GM12801 (cell line): Measurements from ENCODE around the gene SDSL.

ENCODE experiments used
- TF ChIP-seq, protein P1 (sequence below): IDR thresholded peaks from one replicate; pipeline ENCODE4 v1.5.1; 2011; ENCODE audit warnings: control low read depth; ENCODE audit not compliant: insufficient read length; ENCODE audit errors: extremely low read depth

The SDSL gene

DNA sequence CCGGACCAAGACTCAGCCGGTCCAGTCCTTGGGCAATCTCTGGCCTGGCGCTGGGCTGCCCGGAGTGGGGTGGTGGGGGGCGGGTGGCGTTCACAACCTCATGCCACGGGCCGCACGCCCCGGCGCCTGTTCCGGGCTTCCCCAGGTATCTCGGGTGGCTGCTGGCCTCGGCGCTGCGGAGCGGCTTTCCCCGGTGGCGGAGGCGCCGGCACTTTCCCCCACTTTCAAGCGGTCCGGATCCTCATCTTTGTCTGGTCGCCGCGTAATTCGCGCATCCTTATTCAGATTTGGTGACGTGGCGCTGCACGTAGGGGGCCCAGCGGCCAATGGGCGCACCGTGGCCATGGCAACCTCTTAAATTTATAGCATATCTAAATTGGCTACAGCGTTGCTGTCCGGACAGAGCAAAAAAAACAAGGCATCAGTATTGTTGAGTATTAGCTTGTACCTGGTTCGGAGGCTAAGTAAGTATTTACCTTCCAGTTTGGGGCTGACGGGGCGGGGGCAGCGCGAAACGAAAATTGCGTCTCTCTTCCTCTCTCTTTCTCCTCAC, 49.5 kb downstream of the SDSL start, which contains the start of gene LHX5:
Gene LHX5 (minus strand): TSS at position 253 of the 553 bp plus-strand sequence. CDS start 373 bp downstream, outside the sequence.
- TF ChIP-seq, protein P1, sequence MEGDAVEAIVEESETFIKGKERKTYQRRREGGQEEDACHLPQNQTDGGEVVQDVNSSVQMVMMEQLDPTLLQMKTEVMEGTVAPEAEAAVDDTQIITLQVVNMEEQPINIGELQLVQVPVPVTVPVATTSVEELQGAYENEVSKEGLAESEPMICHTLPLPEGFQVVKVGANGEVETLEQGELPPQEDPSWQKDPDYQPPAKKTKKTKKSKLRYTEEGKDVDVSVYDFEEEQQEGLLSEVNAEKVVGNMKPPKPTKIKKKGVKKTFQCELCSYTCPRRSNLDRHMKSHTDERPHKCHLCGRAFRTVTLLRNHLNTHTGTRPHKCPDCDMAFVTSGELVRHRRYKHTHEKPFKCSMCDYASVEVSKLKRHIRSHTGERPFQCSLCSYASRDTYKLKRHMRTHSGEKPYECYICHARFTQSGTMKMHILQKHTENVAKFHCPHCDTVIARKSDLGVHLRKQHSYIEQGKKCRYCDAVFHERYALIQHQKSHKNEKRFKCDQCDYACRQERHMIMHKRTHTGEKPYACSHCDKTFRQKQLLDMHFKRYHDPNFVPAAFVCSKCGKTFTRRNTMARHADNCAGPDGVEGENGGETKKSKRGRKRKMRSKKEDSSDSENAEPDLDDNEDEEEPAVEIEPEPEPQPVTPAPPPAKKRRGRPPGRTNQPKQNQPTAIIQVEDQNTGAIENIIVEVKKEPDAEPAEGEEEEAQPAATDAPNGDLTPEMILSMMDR, result no peak

DNA sequence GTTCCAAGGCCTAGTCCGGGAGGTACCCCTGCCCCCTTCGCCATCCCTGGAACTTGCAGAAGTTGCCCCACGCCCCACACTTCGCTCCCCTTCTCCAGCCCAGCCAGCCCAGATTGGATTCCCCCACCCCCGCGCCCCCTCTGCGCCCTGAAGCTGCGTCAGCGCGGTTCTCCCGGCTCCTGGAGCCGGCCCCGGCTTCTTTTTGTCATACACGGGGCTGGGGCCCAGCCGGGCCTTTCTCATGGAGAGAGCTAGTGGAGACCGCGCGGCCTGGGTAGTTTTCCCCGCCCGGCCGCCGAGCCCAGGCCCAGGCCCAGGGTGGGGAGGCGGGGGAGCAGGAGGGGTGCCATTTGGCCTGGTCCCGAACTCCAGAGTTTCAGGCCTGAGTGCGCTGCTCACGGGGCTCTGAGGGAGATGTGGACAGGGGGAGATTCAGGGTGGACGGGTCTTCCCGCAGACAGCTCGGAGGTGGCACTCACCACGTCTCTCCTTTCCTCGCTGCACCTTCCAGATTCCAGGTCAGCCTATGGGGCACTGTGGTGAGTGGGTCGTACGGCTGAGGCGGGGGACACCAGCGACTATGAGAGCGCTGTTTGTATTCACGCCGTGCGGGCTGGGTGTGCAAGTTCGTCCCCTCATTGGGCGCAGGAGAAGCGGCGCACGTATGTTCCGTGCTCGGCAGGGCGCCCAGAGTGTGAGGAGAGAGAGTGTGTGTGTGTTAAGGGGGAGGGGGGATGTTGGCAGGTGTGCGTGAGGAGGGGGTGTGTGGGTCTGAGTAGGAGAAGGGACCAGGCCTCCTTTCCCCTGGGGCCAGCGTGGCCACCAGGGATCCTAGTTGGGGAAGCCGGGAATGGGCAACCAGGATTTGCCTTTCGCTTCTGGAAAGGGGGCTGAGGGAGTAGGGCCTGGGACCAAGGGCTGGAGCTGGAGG, 50.3 kb downstream of the SDSL start:
- TF ChIP-seq, protein P1, result no peak

DNA sequence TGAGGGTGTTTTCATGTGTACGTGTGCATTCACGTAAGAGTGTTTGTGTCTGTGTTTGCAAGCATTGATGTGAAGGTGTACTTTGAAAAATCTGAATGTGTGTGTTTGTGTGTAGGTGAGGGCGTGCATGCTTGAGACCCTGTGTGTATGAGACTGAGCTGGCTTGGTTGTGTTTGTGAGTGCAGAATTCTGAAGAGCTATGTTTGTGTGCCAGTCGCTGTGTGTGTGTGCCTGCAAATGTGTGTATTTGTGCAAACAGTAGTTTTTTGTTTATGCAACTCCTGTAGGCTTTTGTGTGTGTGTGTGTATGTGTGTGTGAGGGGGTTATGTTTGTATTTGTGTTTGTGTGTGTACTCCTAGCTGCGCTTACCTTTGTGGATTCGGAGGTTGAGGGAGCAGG, 51.2 kb downstream of the SDSL start:
- TF ChIP-seq, protein P1, result no peak

DNA sequence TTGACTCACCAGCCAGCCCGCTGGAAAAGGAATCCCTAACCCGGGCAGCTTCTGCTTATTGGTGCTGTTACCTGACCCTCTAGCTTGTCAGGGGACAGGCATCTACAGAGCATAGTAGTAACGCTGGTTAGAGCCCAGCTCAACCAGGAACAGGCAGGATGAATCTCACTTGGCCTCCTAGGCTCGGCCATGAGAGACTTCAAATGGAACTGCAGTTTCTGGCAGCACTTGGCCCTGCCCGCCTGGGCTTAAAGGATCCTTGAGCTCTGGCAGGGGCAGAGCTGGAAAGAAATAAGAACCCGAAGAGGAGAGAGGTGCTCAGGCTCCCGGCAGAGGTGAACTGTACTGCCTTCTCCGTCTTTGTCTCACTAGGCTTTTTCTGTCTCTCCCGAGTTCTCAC, 51.8 kb downstream of the SDSL start:
- TF ChIP-seq, protein P1, result no peak

DNA sequence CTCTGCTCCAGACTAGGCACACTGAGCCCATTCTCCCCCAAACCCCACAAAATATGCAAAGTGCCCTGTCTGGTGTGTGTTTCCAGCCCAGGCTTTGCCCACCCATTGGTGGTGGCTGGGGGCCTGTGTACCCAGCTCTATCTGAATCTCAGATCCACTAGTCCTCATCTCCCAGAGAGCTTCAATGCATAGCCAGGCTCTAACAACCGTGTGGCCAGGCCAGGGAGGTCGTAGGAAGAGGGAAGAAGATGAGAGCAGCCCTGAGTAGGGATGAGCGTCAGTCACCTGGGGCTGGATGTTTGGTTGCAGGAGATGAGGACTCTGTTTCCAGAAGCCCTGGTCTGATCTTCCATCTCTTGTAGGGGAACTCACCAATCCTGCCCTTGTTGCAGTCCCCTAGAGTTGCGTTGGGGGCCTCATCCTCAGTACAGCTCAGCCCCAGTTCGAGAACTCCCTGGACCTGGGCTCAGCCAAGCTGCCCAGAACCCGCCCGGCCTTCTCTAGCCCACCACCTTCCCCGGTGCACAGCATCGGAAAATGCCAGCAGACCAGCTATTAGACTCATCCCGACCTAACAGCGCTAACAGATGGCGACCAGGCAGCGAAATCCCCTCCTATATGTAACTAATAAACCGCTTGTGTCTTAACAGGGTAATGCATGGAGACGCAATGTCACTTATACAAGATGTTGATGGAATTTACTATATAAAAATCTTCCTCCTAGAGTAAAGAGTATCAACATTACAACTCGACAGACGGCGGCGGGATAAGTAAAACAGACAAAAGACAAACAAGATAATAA, 52.7 kb downstream of the SDSL start:
- TF ChIP-seq, protein P1, result no peak

DNA sequence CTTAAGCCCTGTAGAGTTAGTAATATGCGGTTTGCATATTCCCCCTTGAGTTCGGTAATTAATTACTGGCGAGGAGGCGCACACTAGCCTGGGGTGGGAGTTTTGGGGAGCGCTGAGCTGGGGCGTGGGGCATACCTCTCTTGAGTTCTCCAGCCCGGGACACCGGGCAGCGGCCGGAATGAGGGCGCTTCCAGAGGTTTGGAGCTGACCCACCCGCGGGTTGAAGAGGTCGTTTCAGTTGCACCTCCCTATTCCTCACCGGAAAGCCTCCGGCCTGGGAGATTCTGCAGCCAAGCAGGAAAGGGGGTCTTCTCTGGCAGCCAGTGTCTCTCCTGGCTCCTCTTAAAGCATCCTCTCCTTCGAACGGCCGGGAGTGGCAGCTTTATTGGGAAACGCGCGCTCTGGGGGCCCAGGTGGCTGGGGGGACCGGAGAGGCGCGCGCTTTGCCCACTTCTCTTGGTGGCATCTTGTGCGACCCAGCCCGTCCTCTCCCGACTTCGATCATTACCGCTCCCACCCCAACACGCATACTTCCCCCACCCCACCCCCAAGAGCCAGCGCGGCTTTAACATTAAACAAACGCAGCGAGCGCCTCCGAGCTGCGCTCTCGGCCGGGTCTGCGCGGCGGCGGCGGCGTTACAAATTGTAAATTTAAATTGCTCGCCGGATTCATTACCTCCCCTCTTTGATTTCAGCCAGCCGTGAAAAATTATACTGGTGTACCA, 53.4 kb downstream of the SDSL start:
- TF ChIP-seq, protein P1, result no peak
